Activated T-helper 2 cell treated with anti-CD3 and anti-CD28 coated beads, Interferon-gamma antibody, Interleukin-2, Interleukin-4, amounts not matched to agents 10 μg/mL and 5 μg/mL and 100 μg/mL, durations not matched to agents 14 hours and 24 hours and 36 hours (primary cell): ENCODE results near the gene SMPD3. TPM values are rescaled to one million over a fixed set of nuclear protein-coding genes. Genes with fewer than 3 reads are reported as not detected.

ENCODE experiments used
- DNase-seq: peaks from one replicate; pipeline ENCODE4 v3.0.0; 2021; ENCODE audit warnings: low spot score
- H3K27ac Mint-ChIP-seq: one replicate; pipeline ENCODE4 v1.8.0; 2021; ENCODE audit warnings: mixed read lengths
- H3K27me3 Mint-ChIP-seq: one replicate; pipeline ENCODE4 v1.8.0; 2021; ENCODE audit warnings: low read depth, mixed read lengths
- H3K36me3 Mint-ChIP-seq: one replicate; pipeline ENCODE4 v1.8.0; 2021; ENCODE audit warnings: low read depth, mixed read lengths
- H3K4me1 Mint-ChIP-seq: one replicate; pipeline ENCODE4 v1.8.0; 2021; ENCODE audit warnings: low read depth, mixed read lengths
- H3K4me3 Mint-ChIP-seq: one replicate; pipeline ENCODE4 v1.8.0; 2021; ENCODE audit warnings: low read depth, mild to moderate bottlenecking, moderate library complexity, mixed read lengths
- H3K9me3 Mint-ChIP-seq: one replicate; pipeline ENCODE4 v1.8.0; 2021; ENCODE audit warnings: mixed read lengths
- intact Hi-C: fragments of 100-400 bp; cut with micrococcal nuclease; formaldehyde crosslinking; loops from one replicate; pipeline ENCODE4 v1.15.1; 2023
- total RNA-seq: library from RNA; stranded (reverse); gene quantifications from 2 replicates; pipeline ENCODE4 v1.2.3, GENCODE V29; 2022

Gene SMPD3
- total RNA-seq, 1 donor from 2014 or later, result 0.07 TPM

- Mint-ChIP-seq H3K4me1 (peaks cover 29% of the 10 kb centered on the region), H3K27ac (peak overlapping the region; percentile 87), H3K36me3 (peaks cover 55% of the 10 kb centered on the region), H3K4me3 (peak overlapping the region; percentile 49), H3K27me3 (no peaks in the 10 kb centered on the region), H3K9me3 (no peaks in the 10 kb centered on the region)
- intact Hi-C loops, result loop anchor here (1.0 to 10.0 kb wide), 2 partner anchors 9 to 235 kb away; partner anchors contain the start of genes NFATC3 and SLC7A6OS
- no peak for DNase-seq
These were observed 129.0 kb downstream of the SMPD3 start for GRCh38 chr16:68319185-68319908.

DNA sequence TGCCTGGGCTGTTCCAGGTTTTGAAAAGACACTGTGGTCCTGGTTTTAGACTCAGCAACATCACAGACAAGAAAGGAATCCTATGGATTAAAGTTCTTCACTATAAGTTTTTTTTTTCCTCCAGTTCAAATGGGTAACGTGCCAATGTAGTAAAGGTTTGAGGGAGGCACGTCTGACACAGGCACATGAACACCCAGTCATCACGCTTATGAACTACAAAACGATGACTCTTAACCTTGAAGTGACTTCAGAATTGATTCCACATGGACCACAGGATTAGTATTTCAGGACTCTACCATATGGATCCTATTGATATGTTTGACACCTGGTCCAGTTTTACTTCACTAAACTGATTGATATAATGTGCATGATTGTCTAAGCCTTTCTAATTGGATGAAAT, 135.2 kb downstream of the SMPD3 start:
- H3K36me3 Mint-ChIP-seq, result peaks cover 37% of the 10 kb centered on the region
- intact Hi-C loops, result loop anchor here (10.0 kb wide), 1 partner anchor 228 kb away; the partner anchor contains the start of gene NFATC3
- no peak for DNase-seq
- H3K4me3 Mint-ChIP-seq, result no peak overlapping the region
- no peaks in the 10 kb centered on the region for H3K9me3 Mint-ChIP-seq
- H3K27ac Mint-ChIP-seq, result no peak overlapping the region
- peaks cover 25% of the 10 kb centered on the region for H3K4me1 Mint-ChIP-seq
- no peaks in the 10 kb centered on the region for H3K27me3 Mint-ChIP-seq

DNA sequence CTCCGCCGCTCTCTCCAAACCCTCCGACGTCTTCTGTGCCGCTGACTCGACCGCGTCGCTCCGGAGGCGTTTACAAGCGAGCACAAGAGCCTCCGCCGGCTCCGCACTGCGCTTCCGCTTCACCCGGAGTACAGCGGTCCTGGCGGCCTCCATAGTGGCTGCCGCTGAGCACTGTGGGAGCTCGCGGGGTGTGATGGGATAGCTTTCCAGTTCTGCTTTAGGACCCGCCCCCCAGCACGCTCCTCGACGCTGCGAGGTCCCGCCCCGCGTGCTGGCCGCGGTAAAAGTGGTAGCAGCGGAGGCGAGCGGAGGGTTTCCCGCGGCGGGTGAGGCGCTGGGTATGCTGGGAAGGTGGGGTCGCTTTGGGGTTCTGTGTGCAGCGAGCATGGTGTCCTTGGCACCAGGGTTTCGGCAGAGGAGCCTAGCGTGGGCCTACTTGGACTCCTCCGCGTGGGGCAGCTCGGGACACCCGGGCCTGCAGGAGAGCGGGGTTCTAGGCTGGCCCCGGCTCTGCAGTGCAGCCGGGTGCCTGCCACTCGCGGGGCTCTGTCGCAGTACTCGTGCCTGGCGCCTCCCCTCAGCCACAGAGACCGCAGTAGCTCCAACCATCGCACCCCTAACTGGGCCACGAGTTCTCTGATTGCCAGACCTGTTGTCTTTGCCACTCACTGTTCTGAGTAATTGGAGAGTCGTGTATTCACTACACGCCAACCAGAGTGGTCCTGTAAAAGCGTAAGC, 137.4 kb downstream of the SMPD3 start, which contains the start of the genes PRMT7 and SLC7A6OS:
PRMT7 (plus strand) TSS at position 246 of the 738 bp plus-strand sequence. CDS start 4,961 bp downstream, outside the sequence.
SLC7A6OS (minus strand) TSS at position 173 of the 738 bp plus-strand sequence; CDS start at position 153, 20 bp downstream.
- Mint-ChIP-seq H3K9me3 (no peaks in the 10 kb centered on the region), H3K36me3 (peaks cover 36% of the 10 kb centered on the region), H3K27me3 (no peaks in the 10 kb centered on the region), H3K4me3 (peak within 1 kb of the TSS; percentile 91), H3K4me1 (peaks cover 29% of the 10 kb centered on the region), H3K27ac (peak within 1 kb of the TSS; percentile 87)
- DNase-seq, result peak; percentile 93
- intact Hi-C loops, result loop anchor here (1.0 to 10.0 kb wide), 4 partner anchors 8 to 226 kb away; partner anchors contain the start of genes NFATC3 and SLC7A6

DNA sequence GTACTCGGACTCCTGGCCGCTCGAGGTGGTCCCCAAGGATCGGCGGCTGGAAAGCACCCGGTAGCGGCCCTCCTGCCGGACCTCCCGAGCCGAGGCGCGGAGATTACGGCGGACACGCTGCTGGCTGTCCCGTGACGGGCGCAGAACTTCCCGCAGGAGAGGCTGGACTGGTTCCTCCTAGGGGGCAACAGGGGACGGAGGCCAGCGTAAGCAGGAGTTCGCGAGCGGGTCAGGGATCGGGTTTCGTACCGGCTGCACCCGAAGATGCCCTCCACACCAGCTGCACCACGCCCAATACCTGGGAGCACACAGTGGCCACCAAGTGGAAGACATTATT, 137.9 kb downstream of the SMPD3 start:
- DNase-seq, result no peak
- peak overlapping the region; percentile 91 for H3K4me3 Mint-ChIP-seq
- peaks cover 36% of the 10 kb centered on the region for H3K36me3 Mint-ChIP-seq
- intact Hi-C loops, result loop anchor here (1.0 to 10.0 kb wide), 4 partner anchors 9 to 226 kb away; partner anchors contain the start of genes NFATC3 and SLC7A6
- H3K27ac Mint-ChIP-seq, result peak overlapping the region; percentile 87
- H3K27me3 Mint-ChIP-seq, result no peaks in the 10 kb centered on the region
- H3K4me1 Mint-ChIP-seq, result peaks cover 26% of the 10 kb centered on the region
- H3K9me3 Mint-ChIP-seq, result no peaks in the 10 kb centered on the region

- Mint-ChIP-seq H3K27me3 (no peaks in the 10 kb centered on the region), H3K4me1 (peaks cover 24% of the 10 kb centered on the region), H3K36me3 (peaks cover 38% of the 10 kb centered on the region), H3K4me3 (peak overlapping the region; percentile 91), H3K27ac (peak overlapping the region; percentile 83), H3K9me3 (no peaks in the 10 kb centered on the region)
- intact Hi-C loops, result loop anchor here (1.0 to 10.0 kb wide), 4 partner anchors 10 to 225 kb away; partner anchors contain the start of genes NFATC3 and SLC7A6
- DNase-seq, result no peak
These were observed 138.5 kb downstream of the SMPD3 start for GRCh38 chr16:68309799-68310198.

Other genes with a start within 250 kb of the SMPD3 start
- gene ESRP2, start 212.4 kb downstream of the SMPD3 start, total RNA-seq, result 0.23 and 0.34 TPM in 2 replicates
- gene PLA2G15, start 203.1 kb downstream of the SMPD3 start, total RNA-seq, result 9.0 and 10.3 TPM in 2 replicates
- gene SLC7A6, start 184.0 kb downstream of the SMPD3 start, total RNA-seq, result 107 and 108 TPM in 2 replicates
- 24.7 and 26.7 TPM in 2 replicates for gene SLC7A6OS, start 137.6 kb downstream of the SMPD3 start, total RNA-seq
- gene PRMT7, start 137.5 kb downstream of the SMPD3 start, total RNA-seq, result 80.5 and 90.7 TPM in 2 replicates
- 19.4 and 20.8 TPM in 2 replicates for gene ZFP90, start 90.8 kb upstream of the SMPD3 start, total RNA-seq
- gene CDH3, start 196.8 kb upstream of the SMPD3 start, total RNA-seq, result 0.23 and 0.75 TPM in 2 replicates